ENCODE results near the gene HOXC11.

DNA sequence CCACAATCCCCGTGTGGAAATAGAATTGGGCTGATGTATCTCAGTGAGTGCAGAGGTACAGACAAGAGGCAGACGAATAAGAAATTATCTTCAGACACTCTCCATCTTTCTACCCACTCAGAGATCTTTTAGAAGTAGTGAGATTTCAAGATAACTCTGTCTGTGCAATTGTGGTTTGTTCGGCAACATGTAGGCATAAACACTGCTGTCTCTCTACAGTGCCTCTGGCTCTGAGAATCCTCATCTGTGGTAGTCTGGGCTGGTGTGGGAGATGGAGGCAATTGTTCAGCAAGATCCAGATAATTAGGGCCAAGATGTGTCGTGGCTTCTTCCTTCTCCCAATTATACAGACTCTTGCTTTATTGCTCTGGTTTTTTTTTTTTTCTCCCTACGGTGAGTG is 31.2 kb upstream of the HOXC11 start:
- TF ChIP-seq POLR2A (IDR thresholded peaks at IDR 0.05; ENCODE audit: low read length) (no peak), GATA1 (IDR thresholded peaks at IDR 0.05; ENCODE audit: low read depth, low read length) (no peak)

Data from erythroblast (primary cell).